Measurements from ENCODE around the gene UPF1.

The UPF1 gene

GRCh38 chr19:18905058-18905456 is 73.3 kb downstream of the UPF1 start:
- Histone ChIP-seq H3K9me2 (replicated peaks; ENCODE audit: insufficient read depth, low read length) (no peaks in the 10 kb centered on the region), H4K20me1 (ENCODE audit: low read depth, low read length) (no peaks in the 10 kb centered on the region), H3K27me3 (ENCODE audit: low read length) (no peaks in the 10 kb centered on the region), H3K27ac (ENCODE audit: low read depth, low read length) (no peak overlapping the region), H3K9ac (ENCODE audit: low read length) (no peak overlapping the region), H3F3A (ENCODE audit: insufficient read depth) (no peaks in the 10 kb centered on the region), H3K4me2 (ENCODE audit: low read depth, low read length, poor library complexity, severe bottlenecking) (no peak overlapping the region), H3K9me3 (ENCODE audit: insufficient read depth, low read length) (no peaks in the 10 kb centered on the region), H2AFZ (ENCODE audit: low read depth, low read length, severe bottlenecking) (no peak overlapping the region), H3K36me3 (ENCODE audit: low read length) (no peaks in the 10 kb centered on the region), H3K4me3 (ENCODE audit: insufficient read depth, low read length, poor library complexity, severe bottlenecking) (no peak overlapping the region), H3K79me2 (ENCODE audit: insufficient read depth, low read length) (no peaks in the 10 kb centered on the region)
- TF ChIP-seq CTCF (IDR thresholded peaks at IDR 0.05; ENCODE audit: insufficient read depth, low read length, poor library complexity, severe bottlenecking) (no peak), EZH2phosphoT487 (conservative IDR thresholded peaks at IDR 0.05; ENCODE audit: low read length) (no peak)

GRCh38 chr19:18905513-18906236 is 73.9 kb downstream of the UPF1 start:
- H3K36me3 ChIP-seq (ENCODE audit: low read length) = no peaks in the 10 kb centered on the region
- H3K9me2 ChIP-seq (replicated peaks; ENCODE audit: insufficient read depth, low read length) = no peaks in the 10 kb centered on the region
- no peak overlapping the region for H3K4me2 ChIP-seq (ENCODE audit: low read depth, low read length, poor library complexity, severe bottlenecking)
- no peaks in the 10 kb centered on the region for H4K20me1 ChIP-seq (ENCODE audit: low read depth, low read length)
- H2AFZ ChIP-seq (ENCODE audit: low read depth, low read length, severe bottlenecking) = no peak overlapping the region
- no peaks in the 10 kb centered on the region for H3F3A ChIP-seq (ENCODE audit: insufficient read depth)
- H3K27me3 ChIP-seq (ENCODE audit: low read length) = no peaks in the 10 kb centered on the region
- no peak overlapping the region for H3K9ac ChIP-seq (ENCODE audit: low read length)
- no peaks in the 10 kb centered on the region for H3K9me3 ChIP-seq (ENCODE audit: insufficient read depth, low read length)
- no peak overlapping the region for H3K4me3 ChIP-seq (ENCODE audit: insufficient read depth, low read length, poor library complexity, severe bottlenecking)
- TF ChIP-seq CTCF (IDR thresholded peaks at IDR 0.05; ENCODE audit: insufficient read depth, low read length, poor library complexity, severe bottlenecking) = no peak
- TF ChIP-seq EZH2phosphoT487 (conservative IDR thresholded peaks at IDR 0.05; ENCODE audit: low read length) = no peak
- no peak overlapping the region for H3K27ac ChIP-seq (ENCODE audit: low read depth, low read length)
- no peaks in the 10 kb centered on the region for H3K79me2 ChIP-seq (ENCODE audit: insufficient read depth, low read length)

GRCh38 chr19:18906605-18907519 is 75.1 kb downstream of the UPF1 start:
- Histone ChIP-seq H3K9me2 (replicated peaks; ENCODE audit: insufficient read depth, low read length) (no peaks in the 10 kb centered on the region), H3K4me3 (ENCODE audit: insufficient read depth, low read length, poor library complexity, severe bottlenecking) (no peak overlapping the region), H2AFZ (ENCODE audit: low read depth, low read length, severe bottlenecking) (no peak overlapping the region), H3F3A (ENCODE audit: insufficient read depth) (no peaks in the 10 kb centered on the region), H3K27ac (ENCODE audit: low read depth, low read length) (no peak overlapping the region), H3K36me3 (ENCODE audit: low read length) (no peaks in the 10 kb centered on the region), H3K79me2 (ENCODE audit: insufficient read depth, low read length) (no peaks in the 10 kb centered on the region), H3K27me3 (ENCODE audit: low read length) (no peaks in the 10 kb centered on the region), H3K9ac (ENCODE audit: low read length) (no peak overlapping the region), H3K9me3 (ENCODE audit: insufficient read depth, low read length) (no peaks in the 10 kb centered on the region), H4K20me1 (ENCODE audit: low read depth, low read length) (no peaks in the 10 kb centered on the region), H3K4me2 (ENCODE audit: low read depth, low read length, poor library complexity, severe bottlenecking) (no peak overlapping the region)
- no peak for TF ChIP-seq CTCF (IDR thresholded peaks at IDR 0.05; ENCODE audit: insufficient read depth, low read length, poor library complexity, severe bottlenecking)
- TF ChIP-seq EZH2phosphoT487 (conservative IDR thresholded peaks at IDR 0.05; ENCODE audit: low read length) = no peak
